GM19467 (cell line): ENCODE results near the gene TNFAIP8.
"Not testable (repeated sequence)": the region's sequence is repeated elsewhere in the genome, so short reads cannot be mapped to it uniquely, and the experiment has no call there.

ENCODE experiments used
- ATAC-seq: cut with Tn5 transposase; IDR thresholded peaks from one replicate; pipeline ENCODE4 v1.9.1; 2021; ENCODE audit warnings: mild to moderate bottlenecking, moderate library complexity; ENCODE audit not compliant: unreplicated experiment

The TNFAIP8 gene

GRCh38 chr5:119412279-119413227 lies 56.7 kb downstream of the TNFAIP8 start:
- ATAC-seq, result no peak

GRCh38 chr5:119414124-119414734 lies 58.4 kb downstream of the TNFAIP8 start:
- ATAC-seq, result not testable (repeated sequence)

- no peak for ATAC-seq
Measured at GRCh38 chr5:119417891-119418605, 62.2 kb downstream of the TNFAIP8 start.

DNA sequence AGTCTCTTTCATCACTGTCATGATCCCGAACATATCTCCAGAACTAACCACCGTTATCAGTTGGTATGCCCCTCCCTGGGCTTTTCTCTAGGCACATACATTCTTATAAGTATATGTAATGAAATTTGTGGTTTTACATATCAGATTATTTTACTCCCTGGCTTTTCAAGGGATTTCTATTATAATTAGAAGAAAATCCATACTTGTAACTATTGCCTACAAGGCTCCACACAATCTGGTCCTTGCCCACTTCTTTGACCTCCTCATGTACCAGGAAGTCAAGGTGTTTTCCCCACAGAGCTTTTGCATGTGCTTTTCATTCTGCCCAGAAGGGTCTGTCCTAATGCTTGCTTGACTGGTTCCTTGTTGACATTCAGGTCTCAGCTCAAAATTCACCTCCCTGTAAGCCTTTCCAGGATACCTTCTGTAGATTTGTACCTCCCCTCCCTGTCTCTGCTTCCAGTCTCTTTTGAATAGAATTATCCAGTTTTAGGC lies 62.8 kb downstream of the TNFAIP8 start:
- ATAC-seq, result peak; percentile 55

- ATAC-seq, result no peak
Measured at GRCh38 chr5:119420169-119420568, 64.3 kb downstream of the TNFAIP8 start.

DNA sequence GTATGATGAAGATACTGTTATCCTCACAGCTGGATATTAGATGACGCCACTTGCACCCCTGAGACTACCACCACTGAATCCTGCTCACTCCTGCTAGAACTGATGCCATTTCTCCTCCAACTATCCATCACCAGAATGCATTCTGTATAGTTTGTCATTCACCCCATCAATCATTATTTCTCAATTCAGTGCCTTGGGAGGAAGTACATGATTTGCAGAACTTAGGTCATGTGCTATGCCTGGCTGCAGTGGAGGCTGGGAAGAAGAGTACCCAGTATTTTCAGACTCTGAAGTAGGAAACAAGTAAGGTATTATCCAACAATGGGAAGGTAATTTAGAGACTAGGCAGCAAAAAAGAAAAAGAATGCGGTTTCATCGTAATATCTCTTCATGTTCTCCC lies 70.2 kb downstream of the TNFAIP8 start:
- no peak for ATAC-seq

DNA sequence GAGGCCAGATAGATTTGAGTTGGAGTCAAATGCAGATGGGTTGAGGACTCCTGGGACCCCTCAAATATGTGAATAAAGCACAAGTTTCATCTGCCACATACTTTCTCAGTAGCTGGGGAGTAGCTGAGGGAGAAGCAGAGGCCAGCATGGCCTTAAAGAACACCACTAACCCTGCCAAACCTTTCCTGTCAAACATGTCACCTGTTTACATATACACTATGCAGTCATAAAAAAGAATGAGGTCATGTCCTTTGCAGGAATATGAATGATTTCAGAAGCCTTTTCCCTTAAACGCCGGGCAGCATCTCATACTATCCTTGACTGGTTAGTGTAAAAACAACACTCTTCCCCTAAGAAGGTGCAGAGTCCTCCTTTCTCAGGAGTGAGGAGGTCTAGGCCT lies 71.2 kb downstream of the TNFAIP8 start:
- no peak for ATAC-seq

- ATAC-seq, result not testable (repeated sequence)
Measured at GRCh38 chr5:119427596-119427995, 71.8 kb downstream of the TNFAIP8 start.

GRCh38 chr5:119428166-119428565 lies 72.3 kb downstream of the TNFAIP8 start:
- not testable (repeated sequence) for ATAC-seq

DNA sequence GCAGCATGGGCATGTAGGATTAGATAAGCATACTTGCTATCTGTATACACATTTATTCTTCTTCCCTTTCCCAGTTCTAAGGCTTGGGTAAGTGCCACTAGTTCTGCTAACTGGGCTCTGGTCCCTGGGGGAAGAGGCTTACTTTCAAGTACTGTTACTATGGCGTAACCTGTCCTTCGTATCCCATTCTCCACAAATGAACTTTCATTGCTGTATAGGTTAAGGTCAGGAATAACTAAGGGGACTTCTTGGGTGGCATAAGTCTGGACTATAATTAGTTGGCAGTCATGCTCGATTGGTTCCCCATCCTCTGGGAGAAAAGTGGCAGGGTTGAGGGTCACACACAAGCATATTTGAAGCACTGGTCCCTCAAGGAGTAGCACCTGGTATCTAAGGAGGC lies 72.8 kb downstream of the TNFAIP8 start:
- ATAC-seq, result not testable (repeated sequence)

DNA sequence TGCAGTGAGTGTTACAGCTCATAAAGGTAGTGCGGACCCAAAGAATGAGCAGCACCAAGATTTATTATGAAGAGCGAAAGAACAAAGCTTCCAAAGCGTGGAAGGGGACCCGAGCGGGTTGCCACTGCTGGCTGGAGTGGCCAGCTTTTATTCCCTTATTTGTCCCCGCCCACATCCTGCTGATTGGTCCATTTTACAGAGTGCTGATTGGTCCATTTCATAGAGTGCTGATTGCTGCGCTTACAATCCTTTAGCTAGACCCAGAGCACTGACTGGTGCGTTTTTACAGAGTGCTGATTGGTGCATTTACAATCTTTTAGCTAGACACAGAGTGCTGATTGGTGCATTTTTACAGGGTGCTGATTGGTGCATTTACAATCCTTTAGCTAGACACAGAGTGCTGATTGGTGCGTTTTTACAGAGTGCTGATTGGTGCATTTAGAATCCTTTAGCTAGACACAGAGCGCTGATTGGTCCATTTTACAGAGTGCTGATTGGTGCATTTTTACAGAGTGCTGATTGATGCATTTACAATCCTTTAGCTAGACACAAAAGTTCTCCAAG lies 76.9 kb downstream of the TNFAIP8 start:
- ATAC-seq, result not testable (repeated sequence)

DNA sequence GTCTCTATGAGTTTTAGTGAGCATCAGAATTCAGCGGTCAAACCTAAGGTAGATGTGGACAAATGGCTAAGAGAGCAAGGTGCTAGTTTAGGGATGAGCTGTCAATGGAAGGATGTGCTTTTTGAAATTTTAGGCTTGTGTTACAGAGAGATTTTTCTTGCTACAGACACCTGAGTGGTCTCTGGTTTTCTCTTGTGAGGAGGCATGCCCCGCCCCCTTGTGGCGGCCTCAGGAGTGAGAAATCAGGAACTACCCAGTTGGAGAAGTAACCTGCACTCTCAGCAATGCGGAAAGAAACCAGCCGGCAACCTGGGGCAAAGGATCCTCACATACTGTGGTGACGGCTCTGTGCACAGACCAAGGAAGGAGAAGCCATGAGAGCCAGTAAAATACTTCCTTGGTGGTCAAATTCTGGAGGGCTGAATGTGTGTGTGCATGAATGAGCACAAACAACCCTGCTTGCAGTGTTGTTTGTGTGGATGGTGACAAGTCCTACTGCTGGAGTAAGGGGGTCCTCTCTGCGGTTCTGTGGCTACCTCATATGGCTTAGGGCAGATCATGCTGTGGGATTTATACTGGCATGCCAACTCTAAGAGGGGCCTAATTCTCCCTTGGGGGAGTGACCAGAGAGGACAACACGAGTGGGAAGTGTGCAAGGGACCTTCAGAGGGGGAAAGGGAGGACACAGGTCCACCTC lies 79.8 kb downstream of the TNFAIP8 start:
- peak; percentile 90 for ATAC-seq

GRCh38 chr5:119437785-119438586 lies 82.2 kb downstream of the TNFAIP8 start:
- ATAC-seq, result not testable (repeated sequence)

GRCh38 chr5:119438587-119438917 lies 82.7 kb downstream of the TNFAIP8 start:
- ATAC-seq, result not testable (repeated sequence)

GRCh38 chr5:119439140-119439631 lies 83.4 kb downstream of the TNFAIP8 start:
- ATAC-seq, result no peak

GRCh38 chr5:119439632-119440031 lies 83.8 kb downstream of the TNFAIP8 start:
- ATAC-seq, result not testable (repeated sequence)

GRCh38 chr5:119444643-119445042 lies 88.8 kb downstream of the TNFAIP8 start:
- not testable (repeated sequence) for ATAC-seq

- no peak for ATAC-seq
Measured at GRCh38 chr5:119445544-119445943, 89.7 kb downstream of the TNFAIP8 start.
